GM19025 (cell line): ENCODE results near the gene RFC1.
"Not testable (repeated sequence)": the region's sequence is repeated elsewhere in the genome, so short reads cannot be mapped to it uniquely, and the experiment has no call there.

Experiments
- ATAC-seq: cut with Tn5 transposase; IDR thresholded peaks from one replicate; pipeline ENCODE4 v1.9.1; 2021; ENCODE audit warnings: mild to moderate bottlenecking, low read depth, moderate library complexity; ENCODE audit not compliant: unreplicated experiment

Gene RFC1

DNA sequence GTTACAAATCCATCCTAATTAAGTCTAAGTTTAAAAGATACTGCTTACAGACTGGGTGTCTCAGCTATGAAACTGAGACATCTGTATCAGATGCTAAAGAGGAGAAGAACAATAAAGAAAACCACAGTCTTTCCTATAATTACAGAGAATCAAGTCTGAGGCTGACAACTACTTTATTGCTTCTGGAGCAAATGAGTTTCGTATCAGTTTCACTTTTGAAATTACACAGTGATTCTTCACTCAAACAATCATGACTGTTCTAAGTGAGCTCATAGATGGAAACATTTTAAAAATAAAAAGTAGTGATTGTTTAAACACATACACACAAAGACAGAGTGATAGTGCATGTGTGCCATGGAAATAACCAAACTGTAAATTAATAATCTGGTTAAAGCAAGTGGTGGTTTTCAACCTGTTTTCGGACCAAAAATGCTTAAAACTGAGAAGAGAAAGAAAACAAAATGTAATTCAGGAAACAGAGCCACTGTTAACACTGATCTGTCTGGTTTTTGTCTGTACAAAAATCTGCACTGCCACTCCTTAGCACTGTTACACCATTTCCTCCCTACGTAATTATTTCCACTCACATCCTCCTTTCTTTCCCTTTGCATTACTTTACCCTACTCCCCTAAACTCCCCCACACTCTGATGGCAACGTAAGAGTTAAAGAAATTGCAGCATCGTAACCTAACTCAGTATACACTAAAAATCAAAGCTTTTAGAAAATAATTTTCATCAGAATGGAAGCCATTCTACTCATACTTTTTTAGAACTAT is 12.5 kb downstream of the RFC1 start:
- peak; percentile 72 for ATAC-seq

DNA sequence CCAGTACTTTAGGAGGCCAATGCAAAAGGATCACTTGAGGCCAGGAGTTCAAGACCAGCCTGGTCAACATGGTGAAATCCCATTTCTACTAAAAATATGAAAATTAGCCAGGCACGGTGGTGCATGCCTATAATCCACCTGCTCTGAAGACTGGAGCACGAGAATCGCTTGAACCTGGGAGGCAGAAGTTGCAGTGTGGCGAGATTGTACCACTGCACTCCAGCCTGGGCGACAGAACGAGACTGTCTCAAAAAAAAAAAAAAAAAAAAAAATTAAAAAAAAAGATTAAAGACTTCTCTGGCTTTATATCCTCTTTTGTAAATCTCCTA is 13.0 kb downstream of the RFC1 start:
- ATAC-seq = not testable (repeated sequence)

DNA sequence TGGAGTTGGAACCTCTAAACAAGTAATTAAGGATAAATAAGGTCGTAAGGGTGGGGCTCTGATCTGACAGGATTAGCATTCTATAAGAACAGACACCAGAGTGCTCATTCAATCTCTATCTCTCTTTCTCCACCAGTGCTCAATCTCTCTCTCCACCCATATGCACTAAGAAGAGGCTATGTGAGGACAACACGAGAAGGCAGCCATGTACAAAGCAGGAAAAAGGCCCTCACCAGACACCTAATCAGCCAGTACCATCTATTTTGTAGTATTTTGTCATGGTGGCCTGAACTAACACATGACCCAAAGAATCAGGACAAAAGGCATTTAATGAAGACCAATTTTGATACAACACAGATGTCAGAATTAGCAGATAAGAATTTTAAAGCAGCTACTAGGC is 16.8 kb downstream of the RFC1 start:
- ATAC-seq = no peak

DNA sequence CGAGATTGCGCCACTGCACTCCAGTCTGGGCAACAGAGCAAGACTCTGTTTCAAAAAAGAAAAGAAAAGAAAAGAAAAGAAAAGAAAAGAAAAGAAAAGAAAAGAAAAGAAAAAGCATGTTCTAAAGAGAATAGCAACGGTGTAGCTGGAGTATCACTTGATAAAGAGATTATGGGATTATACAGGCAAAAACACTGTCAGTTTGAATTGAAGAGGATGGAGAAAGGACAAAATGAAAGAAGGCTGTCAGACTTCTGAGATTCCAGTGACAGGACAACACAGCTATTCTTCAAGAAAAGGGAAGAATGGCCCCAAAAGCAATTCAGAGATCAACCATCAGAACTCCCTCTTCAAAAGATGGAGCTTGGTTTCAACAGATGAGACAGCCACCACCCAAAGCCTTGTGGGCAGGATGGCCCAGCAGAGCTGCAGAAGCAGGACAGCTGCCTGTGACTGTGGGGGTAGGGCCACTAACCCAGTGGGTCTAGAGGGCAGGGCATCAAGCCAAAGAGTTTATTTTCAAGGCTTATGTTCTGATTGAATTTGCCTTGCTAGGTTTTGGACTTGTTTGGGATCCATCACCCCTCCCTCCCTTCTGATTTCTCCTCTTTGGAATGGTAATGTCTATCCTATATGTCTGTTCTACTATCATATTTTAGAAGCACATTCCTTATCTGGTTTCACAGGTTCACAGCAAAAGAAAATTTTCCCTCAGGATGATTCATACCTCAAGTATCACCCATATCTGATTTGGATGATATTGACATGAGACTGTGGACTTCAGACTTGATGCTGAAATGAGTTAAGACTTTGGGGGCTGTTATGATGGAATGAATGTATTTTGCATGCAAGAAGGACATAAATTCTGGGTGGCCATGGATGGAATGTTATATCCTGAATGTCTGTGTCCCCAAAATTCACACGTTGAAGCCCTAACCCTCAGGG is 17.5 kb downstream of the RFC1 start:
- ATAC-seq = no peak

DNA sequence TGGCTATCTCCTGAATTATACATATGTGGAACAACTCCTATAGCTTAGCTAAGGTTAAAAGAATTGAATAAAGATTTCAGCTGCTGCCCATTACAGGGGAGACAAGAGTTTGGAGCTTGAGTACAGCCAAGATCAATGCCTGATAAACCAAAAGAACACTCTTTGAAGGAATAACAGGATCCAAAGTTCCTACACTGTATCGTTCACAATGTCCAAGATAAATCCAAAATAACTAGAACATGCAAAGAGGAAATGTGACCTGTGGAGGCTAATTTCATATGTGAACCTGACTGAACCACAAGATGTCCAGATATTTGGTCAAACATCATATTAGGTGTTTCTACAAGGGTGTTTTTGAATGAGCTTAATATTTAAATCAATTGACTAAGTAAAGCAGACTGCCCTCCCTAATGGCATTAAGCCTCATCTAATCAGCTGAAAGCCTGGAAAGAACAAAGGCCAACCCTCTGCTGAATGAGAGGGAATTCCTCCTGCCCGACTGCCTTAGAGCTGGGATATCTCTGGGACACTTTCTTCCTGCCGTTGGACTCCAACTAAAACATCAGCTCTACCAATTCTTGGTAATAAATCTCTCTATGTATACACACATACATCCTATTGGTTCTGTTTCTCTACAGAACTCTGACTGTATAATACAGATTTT is 19.2 kb downstream of the RFC1 start:
- no peak for ATAC-seq

DNA sequence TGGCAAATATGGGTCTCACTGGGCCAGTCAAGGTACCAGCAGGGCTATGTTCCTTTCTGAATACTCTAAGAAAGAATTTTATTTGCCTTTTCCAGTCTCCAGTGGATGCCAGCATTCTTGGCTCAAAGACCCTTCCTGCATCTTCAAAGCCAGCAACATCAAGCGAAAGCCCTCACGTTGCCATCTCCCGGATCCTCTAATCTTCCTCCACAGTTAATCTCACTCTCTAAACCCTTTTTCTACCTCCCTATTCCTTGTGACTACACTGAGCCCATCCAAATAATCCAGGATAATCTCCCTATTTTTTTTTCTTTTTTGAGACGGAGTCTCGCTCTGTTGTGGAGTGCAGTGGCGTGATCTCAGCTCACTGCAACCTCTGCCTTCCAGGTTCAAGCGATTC is 23.4 kb downstream of the RFC1 start:
- no peak for ATAC-seq

DNA sequence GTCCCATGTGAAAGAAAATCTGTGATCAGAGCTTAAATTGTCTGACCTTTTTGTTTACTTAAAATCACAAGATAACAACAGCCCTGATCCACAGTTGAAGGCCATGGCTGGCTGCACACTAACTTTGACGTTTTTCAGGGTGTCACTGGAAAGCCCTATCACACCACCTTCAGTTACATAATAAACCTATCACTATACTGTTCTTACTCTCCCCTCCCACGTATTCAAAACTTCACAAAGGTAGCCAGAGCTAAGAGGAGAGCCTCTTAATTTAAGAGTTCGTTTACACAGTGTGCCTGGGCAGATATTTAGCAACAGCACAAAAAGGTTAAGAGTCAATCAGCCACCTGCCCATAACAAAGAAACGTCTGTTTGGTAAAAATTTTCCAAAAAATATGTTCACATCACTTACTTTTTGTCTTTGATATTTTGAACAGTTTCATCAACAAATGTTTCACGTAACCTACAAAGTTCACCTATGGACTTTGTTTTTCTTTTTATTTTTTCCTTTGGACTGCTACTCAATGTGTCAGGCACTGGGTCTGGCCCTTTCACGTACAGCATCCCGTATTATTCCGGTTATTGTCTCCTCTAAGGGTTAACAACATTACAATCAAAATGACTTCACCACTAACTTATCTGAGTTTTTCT is 25.0 kb downstream of the RFC1 start:
- no peak for ATAC-seq

DNA sequence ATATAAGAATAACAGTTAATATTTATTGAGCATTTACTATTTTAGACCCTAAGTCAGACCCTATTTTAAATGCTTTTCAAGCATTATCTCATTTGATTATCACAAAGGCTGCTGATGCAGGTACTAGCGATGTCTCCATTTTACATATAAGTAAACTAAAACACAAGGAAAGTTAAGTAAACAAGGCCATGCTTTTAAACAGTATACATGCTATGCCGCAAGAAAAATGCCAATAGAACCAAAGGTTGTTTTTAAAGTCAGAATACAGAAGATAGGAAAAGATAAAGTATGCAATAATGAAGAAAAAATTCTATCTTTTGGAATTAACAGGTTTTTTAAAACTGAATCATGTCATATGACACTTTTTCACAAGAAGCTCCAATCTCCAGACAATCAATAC is 26.2 kb downstream of the RFC1 start:
- ATAC-seq = no peak

DNA sequence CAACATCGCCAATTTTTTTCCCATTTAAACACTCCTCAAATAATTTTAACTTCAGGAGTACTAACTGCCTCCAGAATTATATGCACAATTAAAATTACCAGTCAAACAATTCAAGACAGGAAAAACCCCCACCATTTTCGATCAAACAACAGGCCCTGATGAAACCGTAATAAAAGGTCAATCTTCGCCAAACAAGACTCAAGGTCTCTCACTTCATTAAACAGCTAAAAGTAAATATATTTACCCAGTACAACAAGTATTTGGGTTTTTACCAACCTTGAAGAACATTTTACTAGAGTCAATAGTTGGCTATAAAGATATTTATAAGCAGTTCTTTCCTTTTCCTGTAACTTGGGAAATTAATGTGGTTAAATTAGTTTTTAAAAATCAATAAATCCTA is 28.3 kb downstream of the RFC1 start:
- no peak for ATAC-seq

DNA sequence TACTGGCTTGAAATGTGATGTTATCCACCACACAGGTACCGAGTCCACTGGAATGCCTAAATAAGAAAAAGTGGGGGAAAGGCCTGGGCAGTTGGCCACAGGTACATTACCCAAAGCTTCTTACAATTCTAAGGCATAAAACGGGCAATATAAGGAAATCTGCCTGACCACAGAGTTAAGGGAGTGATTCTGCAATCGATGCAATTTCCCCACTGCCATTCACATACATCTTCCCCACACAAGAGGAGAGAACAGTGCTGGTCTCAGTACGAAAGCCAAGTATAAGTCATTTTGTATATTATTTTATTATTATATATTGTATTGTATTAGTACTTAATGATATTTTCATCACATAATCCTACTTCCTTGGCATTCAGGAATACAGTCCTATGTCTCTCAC is 30.6 kb downstream of the RFC1 start:
- no peak for ATAC-seq

DNA sequence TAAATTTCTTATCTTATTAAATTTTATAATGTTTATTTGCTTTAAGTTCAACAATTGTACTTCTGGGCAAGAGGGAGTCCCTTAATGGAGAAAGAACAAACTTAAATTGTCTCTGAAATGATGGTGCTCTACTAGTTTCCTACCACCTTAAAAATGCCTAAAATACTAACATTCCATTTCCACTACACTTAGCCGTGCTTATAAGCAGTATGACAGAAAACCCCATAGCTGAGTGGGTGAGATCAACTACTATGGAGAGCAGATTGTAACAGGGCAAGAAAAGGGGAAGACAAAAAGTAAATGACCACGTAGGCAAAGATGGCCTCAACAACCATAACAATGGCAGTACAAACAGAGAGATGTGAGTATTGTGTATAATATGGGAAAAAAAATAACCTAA is 35.0 kb downstream of the RFC1 start:
- no peak for ATAC-seq

DNA sequence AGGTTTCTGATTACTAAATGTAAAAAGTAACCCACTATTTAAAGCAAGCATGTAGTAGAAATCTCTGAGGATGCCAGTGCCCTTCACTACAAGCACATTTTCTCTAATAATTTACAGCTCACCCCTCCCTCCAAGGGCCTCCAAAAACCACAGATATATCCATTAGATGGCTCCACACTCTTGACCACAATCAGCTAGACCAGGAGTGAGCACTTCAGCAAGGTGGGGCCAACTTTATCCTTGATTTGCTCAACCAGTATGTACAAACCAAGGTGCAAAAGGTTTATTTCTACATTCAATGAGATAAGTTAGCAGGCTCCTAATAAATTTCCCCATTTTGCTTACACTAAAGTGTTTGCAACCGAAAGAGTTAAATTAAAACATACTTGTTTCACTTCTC is 35.8 kb downstream of the RFC1 start:
- no peak for ATAC-seq

DNA sequence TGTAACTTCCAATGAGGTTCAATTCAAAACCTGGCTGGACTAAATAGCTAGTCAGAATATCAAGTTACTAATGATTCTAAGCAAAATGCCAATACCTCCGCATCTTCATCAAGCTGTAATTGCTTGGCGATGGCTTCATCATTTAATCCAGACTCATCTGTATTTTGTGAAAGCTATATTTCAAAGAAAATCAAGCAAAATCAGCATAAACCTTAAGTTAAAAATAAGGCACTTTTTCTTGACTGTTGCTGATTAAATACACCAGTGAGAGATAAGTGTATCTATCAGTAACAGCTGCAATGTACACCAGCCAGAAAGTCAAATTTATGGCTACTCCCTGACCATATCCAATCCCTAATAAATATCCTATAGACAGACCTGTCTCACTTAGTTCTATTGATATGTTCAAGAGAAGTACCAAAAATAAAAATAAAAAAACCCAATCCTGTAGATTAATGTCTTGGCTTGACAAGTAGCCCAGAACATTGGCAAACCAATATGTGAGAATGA is 39.6 kb downstream of the RFC1 start:
- ATAC-seq = no peak

DNA sequence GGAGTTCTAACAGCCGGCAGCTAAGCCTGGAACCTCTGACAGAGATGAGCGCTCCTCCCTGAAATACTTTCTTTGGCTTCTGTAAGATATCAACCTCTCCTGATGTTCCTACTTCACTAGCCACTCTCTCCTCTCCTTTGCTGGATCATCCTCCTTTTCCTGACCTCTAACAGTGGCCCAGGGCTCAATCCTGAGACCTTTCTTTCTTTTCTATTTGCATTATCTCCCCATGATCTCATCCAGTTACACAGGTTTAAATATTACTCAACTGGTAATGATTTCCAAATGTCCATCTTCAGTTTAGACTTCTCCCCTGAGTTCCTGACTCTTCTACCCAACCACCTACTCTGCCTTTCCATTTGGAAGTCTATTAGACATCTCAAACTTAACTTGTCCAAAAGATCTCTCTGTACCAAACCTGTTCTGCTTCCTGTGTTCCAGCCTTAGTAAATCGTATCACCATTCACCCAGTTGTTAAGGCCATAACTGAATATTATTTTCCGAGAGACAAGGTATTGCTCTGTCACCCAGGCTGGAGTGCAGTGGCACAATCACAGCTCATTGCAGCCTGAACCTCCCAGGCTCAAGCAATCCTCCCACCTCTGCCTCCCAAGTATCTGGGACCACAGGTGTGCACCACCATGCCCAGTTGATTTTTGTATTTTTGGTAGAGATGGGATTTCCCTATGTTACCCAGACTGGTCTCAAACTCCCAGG is 41.1 kb downstream of the RFC1 start:
- no peak for ATAC-seq

DNA sequence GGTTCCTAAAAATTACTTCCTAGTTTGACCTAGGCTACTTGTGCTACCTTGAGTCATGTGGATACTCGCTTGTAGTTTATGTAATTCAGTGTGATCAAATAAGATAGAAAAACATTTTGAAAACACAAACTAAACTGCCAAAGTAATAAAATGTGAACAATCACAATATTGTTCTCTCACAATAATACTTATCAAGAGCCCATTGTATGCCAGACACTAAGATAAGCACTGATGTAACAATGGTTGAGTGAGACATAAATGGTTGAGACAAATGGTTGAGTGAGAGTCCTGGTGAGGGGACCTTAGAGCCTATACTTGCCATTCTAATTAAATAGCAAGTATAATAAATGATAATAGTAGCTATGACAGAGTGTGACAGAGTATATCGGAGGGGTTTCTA is 41.7 kb downstream of the RFC1 start:
- no peak for ATAC-seq

DNA sequence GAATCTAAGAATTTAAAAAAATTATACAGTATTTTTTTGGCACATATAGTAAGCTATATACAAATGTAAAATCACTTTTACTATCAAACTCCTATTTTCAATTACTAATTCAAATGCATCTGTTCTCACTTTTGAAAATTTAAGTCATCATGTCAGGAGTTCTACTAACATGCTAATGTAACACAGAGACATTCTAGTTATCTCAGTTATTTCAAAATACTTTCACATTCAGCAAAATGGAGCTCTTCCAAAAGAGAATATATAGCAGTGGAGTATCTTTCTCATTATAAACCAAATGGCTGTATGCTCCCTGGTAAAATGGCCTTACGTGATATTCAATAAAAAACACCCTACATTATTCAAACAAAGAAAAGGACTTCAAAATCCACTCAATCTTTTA is 42.3 kb downstream of the RFC1 start:
- ATAC-seq = no peak

DNA sequence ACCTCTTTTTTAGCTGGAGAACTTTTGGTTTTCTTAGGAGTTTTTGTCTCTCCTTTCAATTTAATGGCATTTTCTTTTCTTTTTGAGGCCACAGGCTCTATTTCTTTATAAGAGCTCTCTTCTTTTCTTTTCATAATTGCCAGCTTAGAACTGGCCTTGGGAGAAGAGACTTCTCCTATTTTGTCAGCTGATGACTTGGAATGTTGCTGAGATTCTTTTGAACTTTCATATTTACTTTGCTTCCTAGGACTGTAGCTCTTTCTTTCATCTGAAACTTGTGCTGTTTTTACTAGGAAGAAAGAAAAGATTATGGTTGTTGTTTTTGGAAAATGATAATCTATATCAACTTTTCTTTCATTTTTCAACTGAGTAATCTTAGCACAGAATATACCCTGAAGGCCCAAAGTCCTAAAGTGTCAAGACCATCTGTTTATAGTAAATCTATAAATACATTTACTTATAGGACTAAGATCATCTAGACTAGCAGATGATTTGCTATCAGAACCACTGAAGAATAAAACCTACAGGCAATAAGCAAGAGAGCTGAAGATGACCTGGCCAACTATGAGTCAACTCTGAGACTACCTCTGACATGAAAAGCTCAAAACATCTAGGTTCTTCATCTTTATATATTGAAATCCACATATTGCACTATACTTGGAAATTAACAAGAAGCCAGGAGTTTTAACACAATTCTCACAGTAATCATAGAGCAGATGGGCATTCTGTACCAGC is 45.6 kb downstream of the RFC1 start:
- ATAC-seq = no peak

DNA sequence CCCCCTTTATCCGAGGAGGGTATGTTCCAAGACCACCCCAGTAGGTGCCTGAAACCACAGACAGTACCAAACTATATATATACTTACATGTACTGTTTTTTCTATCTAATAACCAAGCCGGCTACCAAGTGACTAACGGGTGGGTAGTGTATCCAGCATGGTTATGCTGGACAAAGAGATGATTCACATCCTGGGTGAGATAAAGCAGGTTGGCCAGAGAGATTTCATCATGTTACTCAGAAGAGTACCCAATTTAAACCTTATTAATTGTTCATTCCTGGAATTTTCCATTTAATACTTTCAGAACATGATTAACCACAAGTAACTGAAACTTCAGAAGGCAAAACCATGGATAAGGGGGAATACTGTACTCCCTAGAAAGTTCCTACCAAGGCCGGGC is 46.5 kb downstream of the RFC1 start:
- ATAC-seq = no peak

DNA sequence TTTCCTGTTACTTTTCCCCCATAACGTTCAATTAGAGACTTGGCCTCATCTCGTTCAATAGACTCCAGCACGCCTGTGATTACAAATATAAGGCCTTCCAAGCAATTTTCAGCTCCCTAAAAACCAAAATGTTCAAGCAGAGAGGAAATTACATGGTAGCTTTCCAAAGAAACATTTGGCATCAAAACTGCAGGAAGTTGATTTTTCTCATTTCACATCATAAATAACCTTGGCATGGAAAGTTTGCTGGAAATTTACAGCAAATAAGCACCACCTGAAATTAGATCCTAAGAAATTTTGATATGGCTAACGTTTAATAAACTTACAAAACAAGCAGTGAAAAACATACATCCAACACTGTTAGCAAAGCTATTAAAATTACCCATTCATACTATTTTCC is 53.3 kb downstream of the RFC1 start:
- no peak for ATAC-seq
